GM21529 (cell line): ENCODE results near the gene CBX6.
A peak's percentile ranks its signal among the peaks of the same experiment; 100 is the strongest.
"Not testable (repeated sequence)": the region's sequence is repeated elsewhere in the genome, so short reads cannot be mapped to it uniquely, and the experiment has no call there.

ENCODE experiments used
- ATAC-seq: cut with Tn5 transposase; IDR thresholded peaks from one replicate; pipeline ENCODE4 v1.9.1; 2021; ENCODE audit not compliant: unreplicated experiment

CBX6 gene

GRCh38 chr22:38872172-38872830 is at the start of gene CBX6:
Gene CBX6, minus strand, starts transcription at chr22:38872216. Its CDS starts 26 bp downstream, at chr22:38872190.
- ATAC-seq: peak; percentile 56

- no peak for ATAC-seq
Measured at GRCh38 chr22:38921806-38922205, 49.8 kb upstream of the CBX6 start.

DNA sequence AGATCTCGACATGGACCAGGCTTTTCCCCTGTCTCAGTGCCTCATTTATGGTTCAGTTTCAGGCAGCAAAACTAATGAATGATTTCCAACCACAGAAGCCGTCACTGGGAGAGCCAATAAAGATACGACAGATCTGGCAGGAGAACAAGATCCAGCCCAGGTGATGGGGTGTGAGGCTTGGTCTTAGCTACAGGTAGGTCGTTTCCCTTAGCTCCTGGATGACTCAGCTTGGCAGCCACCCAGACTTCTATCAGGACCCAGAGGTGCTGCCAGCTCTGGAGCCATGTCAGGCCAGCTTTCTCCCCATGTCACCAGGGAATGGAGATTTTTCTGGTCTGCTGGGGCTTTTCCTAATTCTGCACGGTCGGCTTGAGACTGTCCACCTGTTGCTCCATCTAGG is 49.1 kb upstream of the CBX6 start:
- ATAC-seq: no peak

DNA sequence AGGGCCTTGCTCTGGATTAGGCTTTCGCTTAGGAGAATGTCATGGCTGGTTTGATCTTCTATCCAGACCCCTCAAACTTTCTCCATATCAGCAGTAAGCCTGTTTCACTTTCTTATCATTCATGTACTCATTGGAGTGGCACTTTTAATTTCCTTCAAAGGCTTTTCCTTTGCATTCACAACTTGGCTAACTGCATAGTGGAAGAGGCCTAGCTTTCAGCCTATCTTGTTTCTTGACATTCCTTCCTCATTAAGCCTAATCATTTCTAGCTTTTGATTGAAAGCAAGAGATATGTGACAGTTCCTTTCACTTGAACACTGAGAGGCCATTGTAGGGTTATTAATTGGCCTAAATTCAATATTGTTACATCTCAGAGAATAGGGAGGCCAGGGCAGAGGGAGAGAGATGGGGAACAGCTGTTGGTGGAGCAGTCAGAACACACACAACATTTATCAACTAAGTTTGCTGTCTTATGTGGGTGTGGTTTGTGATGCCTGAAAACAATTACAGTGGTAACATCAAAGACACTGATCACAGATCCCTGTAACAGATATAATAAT is 47.7 kb upstream of the CBX6 start:
- ATAC-seq: no peak

DNA sequence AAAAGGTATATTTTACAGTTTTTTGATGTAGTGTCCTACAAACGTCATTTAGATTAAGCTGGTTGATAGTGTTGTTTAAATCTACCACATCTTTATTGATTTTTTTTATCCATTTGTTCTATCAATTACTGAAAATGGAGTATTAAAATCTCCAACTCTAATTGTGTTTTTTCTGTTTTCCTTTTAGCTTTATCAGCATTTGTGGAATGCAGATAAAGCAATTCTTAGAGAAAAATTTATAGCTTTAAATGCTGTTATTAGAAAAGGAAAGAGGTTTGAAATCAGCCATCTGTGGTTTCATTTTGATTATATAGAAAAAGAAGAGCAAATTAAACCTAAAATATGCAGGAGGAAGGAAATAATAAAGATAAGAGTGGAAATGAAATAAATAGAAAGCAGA is 39.4 kb upstream of the CBX6 start:
- no peak for ATAC-seq

DNA sequence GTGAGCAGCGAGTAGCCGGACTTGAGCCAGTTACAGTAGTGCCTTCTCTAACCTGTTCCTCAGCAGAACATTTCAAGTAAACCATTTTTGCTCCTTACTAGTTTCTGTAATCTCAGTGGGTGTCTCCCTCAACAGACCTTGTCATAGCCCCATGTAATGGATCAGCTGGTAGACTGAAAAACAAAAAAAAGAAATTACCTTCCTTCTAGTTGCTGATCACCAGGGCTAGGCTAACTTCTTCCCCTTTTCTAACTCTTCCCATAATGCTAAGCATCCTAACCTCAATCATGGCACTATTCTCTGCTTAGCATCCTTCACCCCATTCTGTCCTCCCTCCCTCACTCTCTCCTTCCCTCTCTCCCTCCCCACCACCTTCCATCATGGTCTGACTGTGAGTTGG is 35.8 kb upstream of the CBX6 start:
- no peak for ATAC-seq

GRCh38 chr22:38906052-38906451 is 34.0 kb upstream of the CBX6 start:
- no peak for ATAC-seq

- not testable (repeated sequence) for ATAC-seq
Measured at GRCh38 chr22:38904052-38904617, 32.1 kb upstream of the CBX6 start.

GRCh38 chr22:38901111-38901641 is 29.2 kb upstream of the CBX6 start:
- no peak for ATAC-seq

- no peak for ATAC-seq
Measured at GRCh38 chr22:38900677-38901076, 28.7 kb upstream of the CBX6 start.

- no peak for ATAC-seq
Measured at GRCh38 chr22:38891256-38891655, 19.2 kb upstream of the CBX6 start.

GRCh38 chr22:38890377-38890776 is 18.4 kb upstream of the CBX6 start:
- no peak for ATAC-seq

DNA sequence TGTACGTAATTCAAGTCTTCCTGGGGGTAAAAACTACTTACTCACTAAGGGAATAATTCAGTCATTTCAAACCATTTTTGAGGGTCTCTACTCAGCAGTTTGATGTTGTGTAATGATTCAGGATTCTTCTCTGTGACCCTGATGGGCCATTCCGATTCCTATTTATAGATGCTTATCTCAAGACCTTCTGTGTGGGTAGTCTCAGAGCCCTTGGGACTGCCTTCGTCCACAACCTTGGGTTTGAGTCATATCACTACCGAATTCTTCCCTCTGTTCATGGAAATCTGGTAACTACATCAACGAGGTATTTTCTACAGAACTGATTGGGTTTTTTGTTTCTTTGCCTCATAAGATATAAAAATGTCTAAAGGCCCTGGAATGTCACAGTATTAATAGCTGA is 14.3 kb upstream of the CBX6 start:
- no peak for ATAC-seq

DNA sequence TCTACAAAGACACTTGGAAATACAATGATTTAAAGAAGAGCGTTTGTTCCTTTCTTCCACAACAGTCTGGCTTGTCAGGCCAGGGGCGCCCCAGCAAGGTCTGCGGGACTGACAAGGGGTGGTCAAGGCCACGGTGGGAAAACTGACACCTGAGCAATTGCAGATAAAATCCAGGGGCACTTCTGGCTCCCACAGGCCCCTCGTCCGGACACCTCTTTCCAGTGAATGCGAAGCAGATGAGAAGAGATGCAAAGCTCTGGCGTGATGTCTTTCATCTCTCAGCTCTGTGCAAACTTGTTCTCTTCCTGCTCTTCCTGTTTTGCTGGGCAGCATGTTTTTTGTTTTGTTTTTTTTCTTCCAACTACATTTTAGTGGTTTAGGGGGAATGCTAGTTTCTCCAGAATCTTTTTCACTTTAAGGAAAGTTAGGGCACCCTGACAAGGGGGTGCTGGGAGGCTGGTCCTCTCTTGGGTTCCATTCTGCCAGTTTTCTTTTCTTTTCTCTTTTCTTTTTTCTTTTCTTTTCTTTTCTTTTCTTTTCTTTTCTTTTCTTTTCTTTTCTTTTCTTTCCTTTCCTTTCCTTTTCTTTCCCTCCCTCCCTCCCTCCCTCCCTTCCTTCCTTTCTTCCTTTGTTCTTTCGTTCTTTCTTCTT is 11.1 kb upstream of the CBX6 start:
- ATAC-seq: no peak

DNA sequence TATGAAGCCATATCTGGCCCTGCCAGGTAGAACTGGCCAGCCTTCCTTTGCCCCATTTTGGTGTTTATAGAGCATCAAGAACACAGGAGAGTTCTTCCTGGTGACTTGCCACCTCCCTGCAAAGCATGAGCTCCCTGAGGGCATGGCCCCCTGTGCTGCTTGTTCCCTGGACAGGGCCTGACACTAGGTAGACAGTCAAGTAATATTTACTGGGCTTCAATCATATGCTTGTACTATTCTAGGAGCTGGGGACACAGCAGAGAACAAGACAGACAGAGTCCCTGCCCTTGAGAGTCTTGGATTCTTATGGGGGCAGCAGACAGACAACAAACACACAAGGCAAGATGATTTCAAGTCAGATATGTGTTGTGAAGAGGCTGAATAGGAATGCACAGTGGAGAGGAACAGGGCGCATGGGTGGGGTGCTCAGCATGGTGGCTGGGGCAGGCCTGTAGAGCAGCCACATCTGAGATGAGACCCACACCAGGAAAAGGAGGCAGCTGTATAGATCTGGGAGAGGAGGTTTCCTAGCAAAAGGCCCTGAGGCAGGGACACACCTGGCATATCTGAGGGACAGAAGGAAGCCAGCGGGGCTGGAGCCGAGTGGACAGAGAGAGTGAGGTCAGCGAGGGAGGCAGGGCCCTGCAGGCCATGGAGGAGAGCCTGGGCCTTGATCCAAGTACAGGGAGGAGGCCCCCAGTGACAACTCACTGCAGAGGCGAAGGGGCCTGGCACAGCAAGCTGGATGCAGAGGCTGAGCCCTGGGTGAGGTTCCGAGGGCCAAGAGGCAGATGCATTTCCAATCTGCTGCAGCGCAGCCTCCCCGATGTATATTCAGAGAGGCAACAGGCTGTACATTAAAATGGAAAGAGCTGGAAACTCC is 10.2 kb upstream of the CBX6 start:
- ATAC-seq: no peak

- ATAC-seq: no peak
Measured at GRCh38 chr22:38881464-38881871, 9.5 kb upstream of the CBX6 start.

GRCh38 chr22:38879961-38880360 is 7.9 kb upstream of the CBX6 start:
- no peak for ATAC-seq

- no peak for ATAC-seq
Measured at GRCh38 chr22:38879108-38879729, 7.2 kb upstream of the CBX6 start.

GRCh38 chr22:38878001-38878400 is 6.0 kb upstream of the CBX6 start:
- ATAC-seq: no peak

DNA sequence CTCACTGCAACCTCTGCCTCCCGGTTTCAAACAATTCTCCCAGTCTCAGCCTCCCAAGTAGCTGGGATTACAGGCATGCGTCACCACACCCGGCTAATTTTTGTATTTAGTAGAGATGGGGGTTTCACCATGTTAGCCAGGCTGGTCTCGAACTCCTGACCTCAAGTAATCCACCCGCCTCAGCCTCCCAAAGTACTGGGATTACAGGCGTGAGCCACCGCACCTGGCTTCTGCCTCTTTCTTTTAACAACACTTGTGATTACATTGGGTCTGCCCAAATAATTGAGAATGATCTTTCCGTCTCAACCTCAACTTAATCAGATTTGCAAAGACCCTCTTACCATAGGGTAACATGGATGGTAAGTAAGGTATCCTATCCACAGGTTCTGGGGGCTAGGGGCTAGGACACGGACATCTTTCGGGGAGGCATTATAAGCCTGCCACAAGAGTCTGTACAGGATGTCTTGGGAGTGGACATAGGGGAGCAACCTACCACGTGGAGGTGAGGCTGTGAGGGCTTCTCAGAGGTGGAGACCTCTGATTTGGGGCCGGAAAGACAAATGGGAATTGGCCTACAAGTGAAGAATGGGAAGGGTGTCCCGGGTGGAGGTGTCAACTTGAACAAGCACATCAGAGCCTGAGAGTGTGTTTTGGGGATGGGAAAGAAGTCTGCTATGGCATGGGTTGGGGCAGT is 2.7 kb upstream of the CBX6 start:
- no peak for ATAC-seq
